ENCODE measurements around the gene PSORS1C1. TPM values are rescaled to one million over a fixed set of nuclear protein-coding genes. Genes with fewer than 3 reads are reported as not detected.

Gene PSORS1C1
- total RNA-seq, 1 experiment from 2014 or later = 0.48 TPM

- peak overlapping the region in 1 of 3 experiments; percentile 85; a peak in 1 of 7 replicates for H3K27ac Mint-ChIP-seq
- H3K4me1 ChIP-seq (ENCODE audit: insufficient read depth, low read length) = no peaks in the 10 kb centered on the region
- H3K9me3 ChIP-seq (ENCODE audit: control insufficient read depth, low read depth, low read length) = no peaks in the 10 kb centered on the region
- H3K56ac ChIP-seq (ENCODE audit: insufficient read length, low read depth, low read length) = no peak overlapping the region
- no peak for TF ChIP-seq CTCF (conservative IDR thresholded peaks at IDR 0.05)
- no peaks in the 10 kb centered on the region for H3K36me3 Mint-ChIP-seq (ENCODE audit: insufficient read depth in 1 of 3, low read depth in 3 of 3)
- no peaks in the 10 kb centered on the region; a peak in 1 of 5 replicates for H3K9me3 Mint-ChIP-seq
- H2AFZ ChIP-seq (ENCODE audit: low read length) = no peak overlapping the region
- no peak overlapping the region for H3K4me3 Mint-ChIP-seq
- H2BK5ac ChIP-seq (ENCODE audit: insufficient read length, low read length) = no peak overlapping the region
- no peak for DNase-seq
- no peak overlapping the region for H3T11ph ChIP-seq (ENCODE audit: low read length)
- no peak overlapping the region for H4K8ac ChIP-seq (replicated peaks; ENCODE audit: insufficient read length, low read depth, low read length)
- no peak overlapping the region for H3K14ac ChIP-seq (ENCODE audit: insufficient read depth, low read length)
- no peak overlapping the region for H3K9ac ChIP-seq (ENCODE audit: extremely low read depth, insufficient read length, low read length)
- WGBS (ENCODE audit: extremely low coverage, insufficient read length, low lambda C conversion rate) = no CpG with 5 or more reads among the region's 3 CpGs
- no peaks in the 10 kb centered on the region for H3K79me1 ChIP-seq (ENCODE audit: insufficient read depth, low read depth, low read length, poor library complexity, severe bottlenecking)
- H2BK20ac ChIP-seq (ENCODE audit: low read depth, low read length, poor library complexity, severe bottlenecking) = no peak overlapping the region
- H3K4ac ChIP-seq (ENCODE audit: low read depth, low read length) = no peak overlapping the region
- H3K27me3 ChIP-seq (ENCODE audit: insufficient read depth, low read length) = no peaks in the 10 kb centered on the region
- H3K18ac ChIP-seq (ENCODE audit: insufficient read length, low read depth, low read length) = no peak overlapping the region
- no peak overlapping the region for H3K23ac ChIP-seq (ENCODE audit: insufficient read length, low read depth, low read length)
- H3K23me2 ChIP-seq (ENCODE audit: insufficient read length, low read depth, low read length, poor library complexity, severe bottlenecking) = no peaks in the 10 kb centered on the region
- no peak overlapping the region for H3K4me2 ChIP-seq (ENCODE audit: insufficient read depth, insufficient read length, low read length)
- peaks cover 26 to 31% of the 10 kb centered on the region in 2 experiments for H3K4me1 Mint-ChIP-seq
- H3K27me3 Mint-ChIP-seq (ENCODE audit: low read depth) = peaks cover 5% of the 10 kb centered on the region
- H2BK15ac ChIP-seq (ENCODE audit: low read depth, low read length) = no peak overlapping the region
- no peak overlapping the region for H2AK5ac ChIP-seq (ENCODE audit: insufficient read length, low read length)
- no peak overlapping the region for H3K27ac ChIP-seq (ENCODE audit: insufficient read length, low read depth, low read length)
- H4K20me1 ChIP-seq (ENCODE audit: control insufficient read depth, insufficient read depth, insufficient read length) = no peaks in the 10 kb centered on the region
- H4K5ac ChIP-seq (ENCODE audit: insufficient read length, low read depth, low read length) = no peak overlapping the region
- H2BK120ac ChIP-seq (ENCODE audit: low read depth, low read length, poor library complexity, severe bottlenecking) = no peak overlapping the region
- no peaks in the 10 kb centered on the region for H3K79me2 ChIP-seq (ENCODE audit: insufficient read depth, low read length)
- no peak overlapping the region for H4K91ac ChIP-seq (ENCODE audit: insufficient read length, low read depth, low read length)
- H2BK12ac ChIP-seq (ENCODE audit: insufficient read length, low read depth, low read length) = no peak overlapping the region
Measured at GRCh38 chr6:31131595-31131994, 17.0 kb downstream of the PSORS1C1 start.
